ENCODE results near the gene MYH14. TPM values are rescaled to one million over a fixed set of nuclear protein-coding genes. Genes with fewer than 3 reads are reported as not detected.

Gene MYH14
- polyA plus RNA-seq, 1 of the 3 experiments (the other 2 are of a cell fraction) = 0.02 TPM

DNA sequence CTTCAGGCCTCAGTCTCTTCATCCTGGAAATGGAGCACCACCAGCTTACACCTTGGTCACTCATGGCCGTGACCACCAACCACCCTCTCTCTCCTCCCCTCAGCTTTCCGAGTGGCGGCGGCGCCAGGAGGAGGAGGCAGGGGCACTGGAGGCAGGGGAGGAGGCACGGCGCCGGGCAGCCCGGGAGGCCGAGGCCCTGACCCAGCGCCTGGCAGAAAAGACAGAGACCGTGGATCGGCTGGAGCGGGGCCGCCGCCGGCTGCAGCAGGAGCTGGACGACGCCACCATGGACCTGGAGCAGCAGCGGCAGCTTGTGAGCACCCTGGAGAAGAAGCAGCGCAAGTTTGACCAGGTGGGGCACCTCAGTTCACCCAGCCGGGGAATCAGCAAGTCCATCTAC lies 78.1 kb downstream of the MYH14 start:
- H3K9ac ChIP-seq = no peak overlapping the region
- H3K4me1 ChIP-seq (ENCODE audit: control insufficient read depth in 1 of 2, insufficient read depth in 2 of 2, low read depth in 1 of 2, low read length in 1 of 2) = no peaks in the 10 kb centered on the region
- no peaks in the 10 kb centered on the region for H3K36me3 ChIP-seq (replicated peaks in 1 of 2; ENCODE audit: control insufficient read depth in 1 of 2, insufficient read depth in 2 of 2, low read length in 1 of 2)
- 40% methylated on average over 15 of the region's 22 CpGs for WGBS (ENCODE audit: low lambda C conversion rate)
- no peak overlapping the region for H3K4me3 ChIP-seq (ENCODE audit: low read depth in 2 of 2, low read length in 1 of 2)
- no peaks in the 10 kb centered on the region for H4K20me1 ChIP-seq (ENCODE audit: insufficient read depth)
- POLR2A ChIA-PET = no interaction called here
- H3K9me3 ChIP-seq = peaks cover 3% of the 10 kb centered on the region; the same call in 1 of the 2 replicates
- TF ChIP-seq, protein P1, sequence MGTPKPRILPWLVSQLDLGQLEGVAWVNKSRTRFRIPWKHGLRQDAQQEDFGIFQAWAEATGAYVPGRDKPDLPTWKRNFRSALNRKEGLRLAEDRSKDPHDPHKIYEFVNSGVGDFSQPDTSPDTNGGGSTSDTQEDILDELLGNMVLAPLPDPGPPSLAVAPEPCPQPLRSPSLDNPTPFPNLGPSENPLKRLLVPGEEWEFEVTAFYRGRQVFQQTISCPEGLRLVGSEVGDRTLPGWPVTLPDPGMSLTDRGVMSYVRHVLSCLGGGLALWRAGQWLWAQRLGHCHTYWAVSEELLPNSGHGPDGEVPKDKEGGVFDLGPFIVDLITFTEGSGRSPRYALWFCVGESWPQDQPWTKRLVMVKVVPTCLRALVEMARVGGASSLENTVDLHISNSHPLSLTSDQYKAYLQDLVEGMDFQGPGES (IDR thresholded peaks at IDR 0.05; ENCODE audit: low read depth, low read length) = no peak
- TF ChIP-seq MXI1 (IDR thresholded peaks at IDR 0.05; ENCODE audit: low read depth, low read length) (no peak), RFX5 (IDR thresholded peaks at IDR 0.05; ENCODE audit: low read length) (no peak), FOSL2 (IDR thresholded peaks at IDR 0.05; ENCODE audit: borderline replicate concordance, low read depth) (no peak), RCOR1 (IDR thresholded peaks at IDR 0.05; ENCODE audit: low read length) (no peak), SIN3A (IDR thresholded peaks at IDR 0.05; ENCODE audit: borderline replicate concordance, low read depth, low read length) (no peak), FOXJ3 (CRISPR knock-in tag; IDR thresholded peaks at IDR 0.05) (no peak), RXRA (IDR thresholded peaks at IDR 0.05; ENCODE audit: borderline replicate concordance, low read depth) (no peak), MEF2A (IDR thresholded peaks at IDR 0.05; ENCODE audit: borderline replicate concordance, low read depth) (no peak), JUND (IDR thresholded peaks at IDR 0.05) (no peak), ELF1 (IDR thresholded peaks at IDR 0.05) (no peak), FOXM1 (IDR thresholded peaks at IDR 0.05; ENCODE audit: low read depth) (no peak), NFIC (IDR thresholded peaks at IDR 0.05; ENCODE audit: borderline replicate concordance) (no peak), TCF12 (IDR thresholded peaks at IDR 0.05) (no peak)
- TF ChIP-seq, protein P2, sequence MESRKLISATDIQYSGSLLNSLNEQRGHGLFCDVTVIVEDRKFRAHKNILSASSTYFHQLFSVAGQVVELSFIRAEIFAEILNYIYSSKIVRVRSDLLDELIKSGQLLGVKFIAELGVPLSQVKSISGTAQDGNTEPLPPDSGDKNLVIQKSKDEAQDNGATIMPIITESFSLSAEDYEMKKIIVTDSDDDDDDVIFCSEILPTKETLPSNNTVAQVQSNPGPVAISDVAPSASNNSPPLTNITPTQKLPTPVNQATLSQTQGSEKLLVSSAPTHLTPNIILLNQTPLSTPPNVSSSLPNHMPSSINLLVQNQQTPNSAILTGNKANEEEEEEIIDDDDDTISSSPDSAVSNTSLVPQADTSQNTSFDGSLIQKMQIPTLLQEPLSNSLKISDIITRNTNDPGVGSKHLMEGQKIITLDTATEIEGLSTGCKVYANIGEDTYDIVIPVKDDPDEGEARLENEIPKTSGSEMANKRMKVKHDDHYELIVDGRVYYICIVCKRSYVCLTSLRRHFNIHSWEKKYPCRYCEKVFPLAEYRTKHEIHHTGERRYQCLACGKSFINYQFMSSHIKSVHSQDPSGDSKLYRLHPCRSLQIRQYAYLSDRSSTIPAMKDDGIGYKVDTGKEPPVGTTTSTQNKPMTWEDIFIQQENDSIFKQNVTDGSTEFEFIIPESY (IDR thresholded peaks at IDR 0.05; ENCODE audit: borderline replicate concordance, low read depth) = no peak
- TF ChIP-seq, protein P3, sequence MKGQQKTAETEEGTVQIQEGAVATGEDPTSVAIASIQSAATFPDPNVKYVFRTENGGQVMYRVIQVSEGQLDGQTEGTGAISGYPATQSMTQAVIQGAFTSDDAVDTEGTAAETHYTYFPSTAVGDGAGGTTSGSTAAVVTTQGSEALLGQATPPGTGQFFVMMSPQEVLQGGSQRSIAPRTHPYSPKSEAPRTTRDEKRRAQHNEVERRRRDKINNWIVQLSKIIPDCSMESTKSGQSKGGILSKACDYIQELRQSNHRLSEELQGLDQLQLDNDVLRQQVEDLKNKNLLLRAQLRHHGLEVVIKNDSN (IDR thresholded peaks at IDR 0.05; ENCODE audit: borderline replicate concordance, low read depth) = no peak
- TF ChIP-seq, protein P4, sequence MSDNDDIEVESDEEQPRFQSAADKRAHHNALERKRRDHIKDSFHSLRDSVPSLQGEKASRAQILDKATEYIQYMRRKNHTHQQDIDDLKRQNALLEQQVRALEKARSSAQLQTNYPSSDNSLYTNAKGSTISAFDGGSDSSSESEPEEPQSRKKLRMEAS (IDR thresholded peaks at IDR 0.05; ENCODE audit: low read depth) = no peak
- H2AFZ ChIP-seq (ENCODE audit: low read depth) = no peak overlapping the region
- no peak for DNase-seq
- H3K27me3 ChIP-seq (ENCODE audit: insufficient read depth) = peaks cover 60% of the 10 kb centered on the region
- H3K27ac ChIP-seq (ENCODE audit: low read depth in 2 of 2, low read length in 1 of 2) = no peak overlapping the region
- no peaks in the 10 kb centered on the region for H3F3A ChIP-seq (replicated peaks; ENCODE audit: insufficient read depth)
- H3K9me2 ChIP-seq = no peaks in the 10 kb centered on the region
- H3K79me2 ChIP-seq (ENCODE audit: insufficient read depth) = no peaks in the 10 kb centered on the region
- CTCF ChIA-PET = interaction anchor here (0.8 to 1.7 kb wide), 4 partner anchors 10 to 29 kb away, joined by 3 to 6 read pairs (median 3); no protein-coding TSS in a partner anchor
- H3K4me2 ChIP-seq = no peak overlapping the region

All from SK-N-SH (cell line).